Stimulated activated naive CD4-positive, alpha-beta T cell (primary cell): Measurements from ENCODE around the gene CNTN4.
"Not testable (repeated sequence)": the region's sequence is repeated elsewhere in the genome, so short reads cannot be mapped to it uniquely, and the experiment has no call there.

ENCODE experiments used
- DNase-seq, 6 experiments: peaks; one replicate each; lab custom pipeline; 2025; lab: John Stamatoyannopoulos, UW

The CNTN4 gene

DNA sequence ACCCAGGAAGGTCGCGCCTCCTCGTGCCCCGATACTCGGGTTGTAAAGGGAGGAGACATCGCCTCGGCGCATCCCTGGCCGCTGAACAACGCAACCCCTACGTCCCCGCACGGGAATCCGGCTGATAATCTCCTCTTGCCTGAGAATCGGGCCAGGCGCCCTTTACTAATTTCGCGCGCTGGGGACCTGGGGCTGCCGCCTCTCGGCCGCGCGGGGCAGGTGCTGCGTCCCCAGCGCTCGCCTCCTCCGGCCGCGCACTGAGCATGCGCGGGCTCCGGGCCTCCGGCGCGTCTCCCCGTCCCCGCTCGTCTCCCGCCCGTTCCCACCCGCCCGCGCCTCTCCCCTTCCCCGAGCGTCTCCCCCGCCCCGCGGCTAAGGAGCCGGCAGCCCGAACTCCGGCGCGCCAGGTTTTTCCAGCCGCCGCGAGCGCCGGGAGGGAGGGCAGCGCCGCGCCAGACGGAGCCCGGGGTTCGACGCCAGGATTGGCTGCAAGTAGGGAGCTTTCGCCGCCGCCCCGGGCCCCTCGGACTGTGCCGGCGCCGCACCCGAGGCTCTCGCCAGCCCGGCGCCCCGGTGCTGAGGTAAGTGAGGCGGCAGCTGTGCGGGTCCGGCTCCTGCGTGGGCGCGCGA lies at the start of gene CNTN4:
TSS of gene CNTN4 (plus strand) at position 469 of the 630 bp plus-strand sequence.
- DNase-seq: peak in 1 of 6 experiments; percentile 0

DNA sequence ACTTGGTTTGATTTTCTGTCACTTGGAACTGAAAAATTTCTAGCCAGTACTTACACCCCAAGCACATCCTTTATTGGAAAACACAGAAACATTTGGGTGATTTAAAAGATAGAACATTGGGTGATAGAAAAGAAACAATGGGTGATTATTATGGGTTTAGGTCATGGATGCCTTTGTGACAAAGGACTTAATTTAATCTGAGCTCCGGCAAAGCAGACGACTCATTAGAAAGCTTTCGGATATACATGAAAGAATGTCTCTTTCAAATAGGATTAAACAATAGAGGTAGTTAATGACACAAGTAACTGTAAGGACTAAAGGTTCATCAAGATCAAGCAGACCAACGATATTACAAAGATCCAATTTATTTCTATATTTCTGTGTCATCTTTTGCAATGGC lies 37.3 kb upstream of the CNTN4 start:
- no peak for DNase-seq

DNA sequence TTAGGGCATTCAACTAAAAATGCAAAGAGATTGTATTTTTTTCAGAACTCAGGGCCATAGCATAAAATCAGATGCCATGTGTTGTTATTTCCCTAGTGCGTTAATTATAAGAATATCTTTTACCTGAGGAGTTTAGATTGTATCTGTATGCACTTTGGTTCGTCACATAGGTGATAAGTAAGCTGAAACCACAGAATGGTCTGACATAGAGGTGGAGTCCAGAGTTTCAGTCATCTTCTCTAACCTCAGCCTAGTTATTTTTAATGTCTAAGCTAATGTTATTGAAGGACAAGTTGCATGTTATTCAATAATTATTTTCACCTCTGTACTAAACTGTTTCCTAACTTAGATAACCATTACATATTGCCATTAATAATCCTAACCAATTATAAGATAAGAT lies 27.1 kb upstream of the CNTN4 start:
- DNase-seq: no peak

DNA sequence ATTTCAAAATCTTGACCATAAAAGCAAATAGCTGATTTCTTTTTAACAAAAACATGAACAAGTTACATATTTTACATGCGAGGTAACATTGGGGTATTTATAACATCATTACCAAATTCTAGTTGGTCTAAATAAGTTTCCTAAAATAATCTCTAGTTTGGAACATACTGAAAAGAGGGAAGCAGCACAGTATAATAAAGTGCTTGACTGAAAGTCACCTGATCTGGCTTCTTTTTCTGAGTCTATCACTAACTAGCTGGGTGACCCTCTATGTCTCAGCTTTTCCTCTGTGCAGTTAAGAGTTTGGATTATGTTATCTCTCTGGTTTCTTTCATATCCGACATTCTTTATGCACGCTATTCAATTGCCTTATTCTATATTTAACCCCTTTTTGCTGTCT lies 19.8 kb upstream of the CNTN4 start:
- no peak for DNase-seq

DNA sequence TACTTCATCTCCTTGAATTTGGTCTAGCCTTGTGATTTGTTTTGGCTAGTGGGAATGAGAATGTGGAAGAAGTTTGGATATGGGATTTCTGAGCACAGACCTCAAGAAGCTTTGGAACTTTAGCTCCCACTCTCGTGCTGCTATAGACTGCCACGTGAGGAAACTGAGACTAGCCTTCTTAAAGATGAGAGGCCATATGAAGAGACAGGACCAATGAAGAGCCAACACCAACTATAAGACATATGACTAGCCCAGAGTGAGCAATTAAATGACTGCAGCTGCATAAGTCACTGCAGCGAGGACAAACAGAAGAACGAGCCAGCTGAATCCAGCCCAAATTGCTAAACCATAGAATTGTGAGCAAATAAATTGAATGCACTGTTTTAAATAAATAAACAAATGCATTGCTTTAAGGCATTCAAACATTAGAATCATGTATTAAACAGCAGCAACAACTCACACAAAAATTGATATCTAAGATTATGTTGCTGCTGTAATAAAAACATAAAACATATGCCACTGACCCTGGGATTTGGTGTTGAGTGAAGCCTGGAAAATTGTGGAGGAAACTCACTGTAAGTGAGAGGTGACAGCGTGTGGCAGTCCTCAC lies 15.7 kb upstream of the CNTN4 start:
- DNase-seq: no peak

DNA sequence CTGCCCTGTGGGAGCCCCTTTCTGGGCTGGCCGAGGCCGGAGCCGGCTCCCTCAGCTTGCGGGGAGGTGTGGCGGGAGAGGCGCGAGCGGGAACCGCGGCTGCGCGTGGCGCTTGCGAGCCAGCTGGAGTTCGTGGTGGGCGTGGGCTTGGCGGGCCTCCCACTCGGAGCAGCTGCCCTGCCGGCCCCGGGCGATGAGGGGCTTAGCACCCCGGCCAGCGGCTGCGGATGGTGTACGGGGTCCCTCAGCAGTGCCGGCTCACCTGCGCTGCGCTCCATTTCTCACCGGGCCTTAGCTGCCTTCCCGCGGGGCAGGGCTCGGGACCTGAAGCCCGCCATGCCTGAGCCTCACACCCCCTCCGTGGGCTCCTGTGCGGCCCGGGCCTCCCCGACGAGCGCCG lies 15.1 kb upstream of the CNTN4 start:
- DNase-seq: not testable (repeated sequence)

DNA sequence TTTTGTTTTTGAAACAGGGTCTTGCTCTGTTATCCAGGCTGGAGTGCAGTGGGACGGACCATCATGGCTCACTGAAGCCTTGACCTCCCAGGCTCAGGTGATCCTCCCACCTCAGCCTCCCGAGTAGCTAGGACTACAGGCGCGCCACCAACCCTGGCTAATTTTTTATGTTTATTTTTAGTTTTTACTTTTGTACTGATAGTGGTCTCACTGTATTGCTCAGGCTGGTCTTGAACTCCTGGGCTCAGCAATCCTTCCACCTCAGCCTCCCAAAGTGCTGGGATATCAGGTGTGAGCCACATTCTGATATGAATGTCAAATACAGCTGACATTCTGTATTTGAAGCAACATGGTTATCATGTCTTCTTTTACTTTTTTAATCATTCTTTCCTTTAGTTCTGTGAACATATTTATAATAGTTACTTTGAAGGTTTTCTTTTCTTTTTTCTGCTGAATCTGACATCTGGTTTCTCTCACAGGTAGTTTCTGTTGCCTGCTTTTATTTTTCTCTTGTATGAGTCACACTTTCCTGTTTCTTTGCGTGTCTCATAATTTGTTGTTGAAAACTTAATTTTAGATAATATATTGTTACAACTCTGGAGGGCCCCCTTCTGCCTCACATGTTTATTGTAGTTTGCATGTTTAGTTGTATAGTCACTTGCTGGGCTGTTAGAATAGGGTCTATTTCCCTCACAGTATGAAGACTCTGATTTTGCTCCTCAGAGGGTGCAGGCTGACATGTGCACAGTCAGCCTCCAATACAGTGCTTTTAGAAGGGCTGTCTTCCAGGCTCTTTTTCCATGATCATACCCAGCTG lies 8.4 kb upstream of the CNTN4 start:
- no peak for DNase-seq

DNA sequence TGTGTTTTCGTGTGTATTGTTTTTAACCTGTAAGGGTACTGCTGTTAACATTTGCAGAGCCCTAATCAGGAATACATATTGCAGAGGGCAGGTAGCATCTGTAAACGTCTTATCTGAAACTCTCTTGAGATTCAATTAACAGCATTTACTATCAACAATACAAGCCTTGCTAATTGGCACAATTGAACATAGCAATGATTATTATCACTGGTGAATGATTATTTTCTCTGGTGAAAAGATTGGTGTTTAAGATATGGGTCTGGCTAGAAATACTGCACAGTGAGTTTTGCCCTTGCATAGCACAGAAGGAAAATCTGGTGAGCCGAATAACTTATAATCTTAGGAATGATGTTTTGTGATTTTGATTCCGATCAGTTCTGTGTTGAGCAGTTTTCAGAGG lies 5.9 kb upstream of the CNTN4 start:
- DNase-seq: no peak

DNA sequence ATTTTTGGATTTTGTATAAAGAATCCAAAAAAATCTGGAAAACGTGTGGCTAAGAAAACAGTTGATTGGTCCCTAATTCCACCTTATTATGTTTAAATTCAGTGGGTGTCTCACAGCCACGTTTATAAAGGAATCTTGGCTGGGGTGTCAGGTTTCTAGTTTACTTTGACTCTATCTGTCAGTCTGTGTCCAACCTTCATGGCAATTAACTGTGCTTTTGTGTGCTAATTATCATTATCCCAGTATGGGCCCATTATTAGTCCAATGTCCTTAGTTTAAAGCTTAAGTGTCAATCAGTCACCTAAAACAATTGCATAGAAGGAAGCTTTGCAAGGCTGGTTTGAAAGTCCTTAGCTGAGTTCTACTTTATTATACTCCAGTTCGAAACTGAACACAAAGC lies 3.7 kb upstream of the CNTN4 start:
- no peak for DNase-seq

DNA sequence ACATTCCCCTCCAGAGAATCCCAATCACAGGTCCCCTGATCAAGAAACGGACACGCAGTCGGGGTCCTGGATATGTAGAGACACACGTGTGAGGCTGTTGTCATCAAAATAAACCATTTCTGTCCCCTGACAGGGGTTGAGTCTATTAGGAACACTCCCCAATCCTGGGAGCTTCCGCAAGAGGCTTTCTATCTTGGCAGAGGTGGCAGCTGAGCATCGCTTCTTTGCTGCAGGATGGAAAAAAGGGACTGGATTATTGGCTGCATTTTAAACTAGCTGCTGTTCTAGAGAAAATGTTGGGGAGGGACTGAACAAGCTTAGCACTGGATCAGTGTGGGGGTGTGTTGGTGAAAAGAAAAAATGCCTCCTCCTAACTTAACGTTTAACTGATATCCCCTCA lies 2.5 kb upstream of the CNTN4 start:
- no peak for DNase-seq

DNA sequence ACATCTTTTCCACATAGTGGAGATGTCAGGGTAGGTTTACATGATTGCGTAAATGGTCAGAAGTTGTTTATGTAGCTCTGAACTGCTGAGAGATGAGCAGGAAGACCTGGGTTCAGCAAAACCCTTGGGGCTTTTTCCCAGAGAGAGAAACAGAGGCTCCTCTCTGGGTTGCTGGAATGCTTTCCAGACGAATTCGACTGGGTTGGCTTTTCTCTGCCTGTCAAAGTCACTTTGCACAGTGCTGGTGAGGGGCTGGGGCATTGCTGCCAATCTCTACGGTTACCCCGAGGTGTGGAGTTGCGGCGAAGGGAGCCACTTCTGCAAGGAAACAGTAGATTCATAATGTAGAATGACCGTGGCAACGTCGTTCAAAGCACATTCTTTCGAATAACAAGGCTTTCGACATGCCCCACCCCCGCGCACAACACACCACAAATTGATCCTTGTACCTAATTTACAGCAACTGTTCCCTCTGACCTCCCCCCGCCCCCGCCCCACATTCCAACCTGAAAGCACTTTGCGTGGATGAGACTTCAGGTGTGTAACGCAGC lies 950 bp upstream of the CNTN4 start:
- DNase-seq: no peak

DNA sequence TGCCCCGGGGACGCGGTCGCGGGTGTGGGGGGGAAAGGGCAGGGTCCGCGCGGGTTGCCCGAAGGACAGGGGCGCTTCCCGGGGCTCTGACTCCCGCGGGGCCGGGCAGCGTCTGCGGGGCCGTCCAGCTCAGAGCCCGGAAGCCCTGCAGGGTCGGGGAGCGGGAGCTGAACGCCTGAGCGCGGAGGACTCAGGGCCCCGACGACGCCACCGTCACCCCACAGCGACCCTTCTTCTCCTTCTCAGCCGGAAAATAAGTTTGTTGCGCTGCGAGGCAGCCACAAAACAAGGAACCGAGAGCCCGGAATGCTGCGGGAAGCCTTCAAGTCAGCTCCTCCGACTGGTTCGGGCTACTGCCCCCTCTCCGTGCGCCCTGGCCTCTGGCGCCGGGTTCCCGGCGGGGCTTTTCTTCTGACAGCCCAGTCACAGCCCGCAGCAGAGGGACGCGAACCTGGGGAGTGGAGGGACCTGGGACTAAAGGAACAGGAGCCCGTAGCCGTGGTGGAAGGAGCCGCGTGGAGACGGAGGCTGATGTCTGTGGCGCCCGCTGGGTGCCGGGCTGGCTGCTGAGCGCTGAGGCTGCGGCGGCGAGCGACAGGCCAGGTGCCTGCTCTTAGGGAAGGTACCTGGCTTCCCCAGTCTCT lies 484 bp downstream of the CNTN4 start:
- no peak for DNase-seq

DNA sequence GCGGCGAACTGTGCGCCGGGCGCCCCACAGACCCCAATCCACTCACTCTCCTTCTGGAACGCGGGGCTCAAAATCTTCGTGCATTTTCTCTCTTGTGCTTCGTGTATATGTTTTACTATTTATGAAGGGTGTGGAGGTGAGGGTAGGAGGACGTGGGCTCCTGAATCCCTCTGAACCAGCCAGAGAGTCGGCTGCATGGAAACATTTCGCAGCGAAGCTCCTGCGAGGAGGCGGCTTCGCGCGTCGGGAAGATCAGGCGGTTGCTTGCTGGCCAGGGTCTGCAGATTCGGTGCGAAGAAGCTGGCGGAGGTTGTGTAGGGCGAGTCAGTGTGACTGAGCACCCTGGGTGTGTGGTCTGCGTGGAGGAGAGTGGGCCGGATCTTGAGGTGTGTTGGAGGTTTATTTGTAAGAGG lies 1.1 kb downstream of the CNTN4 start:
- DNase-seq: no peak

DNA sequence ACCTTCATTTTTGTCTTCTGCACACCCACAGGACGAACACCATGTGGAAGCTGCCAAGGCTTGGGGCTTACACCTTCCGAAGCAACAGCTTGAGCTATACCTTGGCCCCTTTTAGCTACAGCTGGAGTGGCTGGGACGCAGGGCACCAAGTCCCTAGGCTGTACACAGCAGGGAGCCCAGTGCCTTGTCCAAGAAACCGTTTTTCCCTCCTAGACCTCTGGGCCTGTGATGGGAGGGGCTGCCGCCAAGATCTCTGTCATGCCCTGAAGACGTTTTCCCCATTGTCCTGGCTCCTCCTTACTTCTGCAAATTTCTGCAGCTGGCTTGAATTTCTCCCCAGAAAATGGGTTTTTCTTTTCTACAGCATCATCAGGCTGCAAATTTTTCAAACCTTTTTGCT lies 7.8 kb downstream of the CNTN4 start:
- no peak for DNase-seq

DNA sequence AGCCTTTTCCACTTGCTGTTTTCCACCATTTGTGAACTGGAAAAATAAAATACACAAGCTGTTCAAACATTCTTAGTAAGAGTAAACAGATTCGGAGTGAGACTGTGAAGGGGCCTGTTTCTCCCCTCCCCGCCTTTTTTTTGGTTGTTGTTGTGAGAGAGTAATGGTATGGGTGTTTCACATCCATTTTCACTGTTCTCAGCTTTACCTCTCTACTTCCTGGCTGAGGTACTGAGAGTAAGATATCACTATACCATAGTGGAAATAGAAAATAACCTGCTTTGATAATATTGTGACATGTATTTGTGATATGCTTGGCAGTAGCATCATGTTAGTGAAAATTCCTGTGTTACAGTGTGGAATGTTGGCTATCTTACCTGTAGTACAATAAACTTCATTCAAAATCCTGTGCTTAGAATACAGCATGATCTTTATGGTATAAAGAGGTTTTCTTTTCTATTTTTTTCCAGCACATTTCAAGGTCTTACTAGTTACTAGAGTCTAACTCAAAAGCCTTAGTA lies 12.0 kb downstream of the CNTN4 start:
- DNase-seq: no peak

DNA sequence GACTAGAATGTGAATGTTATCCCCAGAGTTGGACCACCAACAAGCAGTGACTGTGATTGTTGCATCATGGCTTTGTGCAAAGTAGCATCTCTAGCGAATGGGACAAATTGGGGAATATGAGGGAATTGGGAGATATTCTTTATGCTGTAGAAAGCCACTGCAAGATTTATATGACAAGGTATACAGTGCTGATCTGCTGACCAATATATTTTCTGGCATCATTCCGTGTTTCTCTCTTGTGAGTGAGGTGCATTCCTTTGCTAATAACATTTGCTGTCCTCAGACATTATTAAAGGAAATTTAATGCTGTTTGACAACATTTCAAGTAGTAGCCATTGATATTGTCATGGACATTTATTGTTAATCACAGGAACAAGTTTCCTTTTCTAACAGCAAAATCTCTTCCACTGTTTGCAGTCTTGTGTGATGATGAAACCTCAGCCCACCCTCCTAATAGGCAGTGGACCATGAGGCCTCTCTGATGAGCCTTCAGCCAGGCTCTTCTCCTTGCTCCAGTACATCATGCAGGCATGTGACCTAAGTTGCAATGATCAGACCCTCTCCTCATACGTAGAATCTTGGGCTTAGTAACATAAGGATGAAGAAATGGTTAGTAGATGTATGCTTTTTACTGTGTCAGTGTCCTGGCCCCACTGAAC lies 16.1 kb downstream of the CNTN4 start:
- DNase-seq: no peak

DNA sequence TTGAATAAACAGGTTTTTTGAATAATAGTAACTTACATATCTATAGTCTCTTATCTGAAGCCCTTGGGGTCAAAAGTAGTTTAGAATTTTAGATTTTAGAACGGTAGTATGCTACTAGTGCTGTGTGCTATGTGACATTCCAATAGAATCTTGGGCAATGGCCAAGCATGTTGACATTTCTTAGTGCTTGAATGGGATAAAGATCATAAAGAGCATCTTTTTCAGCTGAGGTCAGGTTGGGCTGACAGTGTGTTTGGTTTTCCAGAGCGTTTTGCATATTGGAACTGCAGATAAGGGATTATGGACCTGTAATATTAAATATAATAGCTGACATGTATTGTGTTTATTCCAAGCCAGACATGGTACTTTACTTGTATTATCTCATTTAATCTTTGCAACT lies 32.1 kb downstream of the CNTN4 start:
- DNase-seq: no peak

DNA sequence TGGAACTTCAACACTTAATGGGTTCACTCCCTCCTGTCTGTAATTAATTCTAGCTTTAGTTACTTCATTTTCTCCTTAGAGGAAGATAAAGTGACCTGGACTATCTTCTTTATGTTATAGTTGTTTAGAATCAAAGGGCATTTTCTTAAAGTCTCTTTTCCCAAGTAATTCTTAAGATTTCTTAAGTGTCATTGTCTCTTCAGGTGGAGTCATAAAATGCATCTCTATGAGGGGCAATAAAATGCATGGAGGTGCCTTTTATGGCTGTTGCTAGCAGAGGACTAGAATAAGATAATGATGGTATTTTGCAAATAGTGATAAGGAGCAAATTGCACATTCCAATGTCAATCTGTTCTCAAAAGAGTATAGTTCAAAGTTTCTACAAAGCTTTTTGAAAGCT lies 34.5 kb downstream of the CNTN4 start:
- no peak for DNase-seq

DNA sequence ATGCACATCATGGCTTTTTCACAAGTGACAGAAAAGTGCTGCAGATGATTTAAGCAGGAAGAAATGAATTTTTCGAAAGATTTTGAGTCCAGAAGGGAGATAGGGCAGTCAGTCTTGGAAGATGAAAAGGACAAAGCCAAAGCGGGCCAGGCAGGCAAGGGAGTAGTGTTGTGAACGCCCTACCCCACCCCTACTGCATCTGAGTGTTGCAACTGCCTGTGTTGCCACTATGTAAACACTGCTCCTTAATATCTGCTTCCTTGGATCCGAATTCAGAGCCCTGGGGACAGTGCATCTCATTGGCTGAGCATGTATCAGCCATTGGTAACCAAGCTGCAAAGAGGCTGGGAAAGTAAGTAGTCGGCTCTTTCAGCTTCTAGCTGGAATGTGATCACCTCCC lies 39.0 kb downstream of the CNTN4 start:
- no peak for DNase-seq

DNA sequence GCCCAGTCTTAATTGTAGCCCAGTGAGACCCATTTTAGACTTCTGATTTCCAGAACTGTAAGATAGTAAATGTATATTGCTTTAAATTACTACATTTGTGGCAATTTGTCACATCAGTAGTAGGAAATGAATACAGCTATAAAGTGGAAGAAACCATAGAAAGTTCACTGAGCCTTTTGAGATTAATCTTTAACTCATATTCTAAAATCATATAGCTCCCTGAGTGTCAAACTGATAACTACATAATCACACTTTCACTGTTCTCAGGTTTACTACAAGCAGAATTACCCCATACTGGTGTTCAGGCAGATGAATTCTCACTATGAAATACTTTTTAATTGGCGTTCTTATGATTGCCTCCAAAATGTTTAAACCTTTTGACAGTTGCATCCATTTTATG lies 42.8 kb downstream of the CNTN4 start:
- DNase-seq: no peak

DNA sequence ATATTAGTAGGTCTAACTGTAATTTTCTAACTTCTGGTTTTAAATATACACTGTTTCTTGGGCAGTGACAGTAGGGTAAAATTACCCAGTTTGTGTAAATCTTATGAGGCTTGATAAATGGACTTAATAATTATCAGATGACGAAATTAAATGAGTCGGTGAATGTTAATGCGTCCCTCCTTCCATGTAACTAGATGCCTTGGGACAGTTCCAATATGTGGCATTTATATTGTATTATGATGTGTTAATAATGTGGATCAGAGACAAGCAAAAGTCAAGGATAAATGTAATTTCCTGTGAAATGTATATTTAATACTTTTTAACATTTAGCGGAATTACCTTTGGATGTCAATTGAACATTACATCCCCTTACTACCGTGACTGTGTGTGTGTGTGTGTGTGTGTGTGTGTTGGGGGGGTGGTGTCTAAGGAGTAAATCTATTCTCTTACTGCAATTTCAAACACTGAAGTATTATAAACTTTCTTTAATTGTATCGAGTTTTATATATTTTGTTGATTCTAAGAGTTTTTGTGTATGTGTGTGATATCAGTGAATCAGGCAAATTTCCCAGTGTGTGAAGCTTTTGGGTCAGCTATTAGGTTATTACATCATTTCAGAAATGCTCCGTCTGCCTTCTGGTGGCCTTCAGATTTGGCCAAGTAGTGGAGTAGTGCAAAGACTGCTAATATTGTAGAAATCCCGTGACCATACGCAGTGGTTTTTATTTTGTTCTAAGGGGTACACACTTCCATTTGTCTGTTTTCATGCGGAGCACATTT lies 50.1 kb downstream of the CNTN4 start:
- no peak for DNase-seq
